ENCODE measurements around the gene BMAL2.

The BMAL2 gene

GRCh38 chr12:27324530-27324929 is 8.1 kb upstream of the BMAL2 start:
- no peak for DNase-seq

- no peak for DNase-seq
Observed at GRCh38 chr12:27330846-27331245, 1.8 kb upstream of the BMAL2 start.

- DNase-seq, result peak; percentile 96
Observed at GRCh38 chr12:27331291-27331926, 1.2 kb upstream of the BMAL2 start.

GRCh38 chr12:27331927-27332324 is 710 bp upstream of the BMAL2 start:
- no peak for DNase-seq

GRCh38 chr12:27332407-27332713 is 276 bp upstream of the BMAL2 start:
- DNase-seq, result no peak

GRCh38 chr12:27333403-27334009 is 870 bp downstream of the BMAL2 start:
- no peak for DNase-seq

GRCh38 chr12:27334042-27334720 is 1.5 kb downstream of the BMAL2 start:
- DNase-seq, result no peak

GRCh38 chr12:27334721-27335082 is 2.1 kb downstream of the BMAL2 start:
- DNase-seq, result no peak

GRCh38 chr12:27335364-27336281 is 3.0 kb downstream of the BMAL2 start:
- DNase-seq, result no peak

- no peak for DNase-seq
Observed at GRCh38 chr12:27336282-27336653, 3.6 kb downstream of the BMAL2 start.

- DNase-seq, result no peak
Observed at GRCh38 chr12:27337376-27337775, 4.7 kb downstream of the BMAL2 start.

- no peak for DNase-seq
Observed at GRCh38 chr12:27338473-27338872, 5.8 kb downstream of the BMAL2 start.

- DNase-seq, result no peak
Observed at GRCh38 chr12:27340971-27341370, 8.3 kb downstream of the BMAL2 start.

- no peak for DNase-seq
Observed at GRCh38 chr12:27342536-27342935, 9.9 kb downstream of the BMAL2 start.

GRCh38 chr12:27343255-27344000 is 10.8 kb downstream of the BMAL2 start:
- peak; percentile 94 for DNase-seq

- DNase-seq, result peak; percentile 36
Observed at GRCh38 chr12:27344246-27344645, 11.6 kb downstream of the BMAL2 start.

GRCh38 chr12:27344760-27345159 is 12.1 kb downstream of the BMAL2 start:
- no peak for DNase-seq

GRCh38 chr12:27345376-27345775 is 12.7 kb downstream of the BMAL2 start:
- no peak for DNase-seq

GRCh38 chr12:27347779-27348178 is 15.1 kb downstream of the BMAL2 start:
- no peak for DNase-seq

- DNase-seq, result no peak
Observed at GRCh38 chr12:27351476-27351875, 18.8 kb downstream of the BMAL2 start.

GRCh38 chr12:27355486-27355885 is 22.9 kb downstream of the BMAL2 start:
- no peak for DNase-seq

GRCh38 chr12:27355979-27356378 is 23.3 kb downstream of the BMAL2 start:
- DNase-seq, result no peak
